Ishikawa (cell line): ENCODE data around the gene XDH.

ENCODE experiments used
- CEBPB ChIP-seq: IDR thresholded peaks from 2 replicates; pipeline ENCODE4 v1.6.1; 2012
- CREB1 ChIP-seq: IDR thresholded peaks from 2 replicates; pipeline ENCODE4 v1.6.1; 2012; ENCODE audit warnings: low read depth
- EGR1 ChIP-seq: IDR thresholded peaks from 2 replicates; pipeline ENCODE4 v1.6.1; 2012
- EP300 ChIP-seq: IDR thresholded peaks from 2 replicates; pipeline ENCODE4 v1.6.1; 2012; ENCODE audit warnings: borderline replicate concordance
- FOXM1 ChIP-seq: IDR thresholded peaks from 2 replicates; pipeline ENCODE4 v1.6.1; 2012; ENCODE audit warnings: low read depth, borderline replicate concordance
- MAX ChIP-seq: IDR thresholded peaks from 2 replicates; pipeline ENCODE4 v1.6.1; 2012
- NFIC ChIP-seq: IDR thresholded peaks from 2 replicates; pipeline ENCODE4 v1.6.1; 2012
- RAD21 ChIP-seq: IDR thresholded peaks from 2 replicates; pipeline ENCODE4 v1.6.1; 2012; ENCODE audit warnings: low read depth
- REST ChIP-seq: IDR thresholded peaks from 2 replicates; pipeline ENCODE4 v1.6.1; 2012; ENCODE audit warnings: low read depth, mild to moderate bottlenecking
- TAF1 ChIP-seq: IDR thresholded peaks from 2 replicates; pipeline ENCODE4 v1.6.1; 2012; ENCODE audit warnings: low read depth, mild to moderate bottlenecking
- TCF12 ChIP-seq: IDR thresholded peaks from 2 replicates; pipeline ENCODE4 v1.6.1; 2012; ENCODE audit warnings: low read depth
- TEAD4 ChIP-seq: IDR thresholded peaks from 2 replicates; pipeline ENCODE4 v1.6.1; 2012
- USF1 ChIP-seq: IDR thresholded peaks from 2 replicates; pipeline ENCODE4 v1.6.1; 2012
- YY1 ChIP-seq: IDR thresholded peaks from 2 replicates; pipeline ENCODE4 v1.6.1; 2012; ENCODE audit warnings: low read depth
- ZBTB7A ChIP-seq: IDR thresholded peaks from 2 replicates; pipeline ENCODE4 v1.6.1; 2012; ENCODE audit warnings: low read depth

XDH gene

GRCh38 chr2:31414601-31415241 lies at the start of gene XDH:
Gene XDH, minus strand, starts transcription at chr2:31414742. Its CDS starts 76 bp downstream, at chr2:31414666.
- TF ChIP-seq TEAD4 (no peak), USF1 (no peak), YY1 (no peak), MAX (no peak), CEBPB (no peak), EP300 (no peak), FOXM1 (no peak)

- TF ChIP-seq CEBPB = no peak
- TF ChIP-seq NFIC = no peak
- no peak for TF ChIP-seq TEAD4
- TF ChIP-seq FOXM1 = no peak
- TF ChIP-seq TAF1 = no peak
- no peak for TF ChIP-seq YY1
- no peak for TF ChIP-seq RAD21
- TF ChIP-seq EGR1 = no peak
- no peak for TF ChIP-seq REST
- no peak for TF ChIP-seq TCF12
Measured at GRCh38 chr2:31457651-31458050, 43.1 kb upstream of the XDH start.

- TF ChIP-seq FOXM1 = no peak
- no peak for TF ChIP-seq TEAD4
- no peak for TF ChIP-seq CEBPB
- no peak for TF ChIP-seq RAD21
- no peak for TF ChIP-seq NFIC
- TF ChIP-seq EP300 = no peak
- TF ChIP-seq CREB1 = no peak
- no peak for TF ChIP-seq YY1
- TF ChIP-seq ZBTB7A = no peak
- TF ChIP-seq TAF1 = no peak
Measured at GRCh38 chr2:31446848-31447247, 32.3 kb upstream of the XDH start.

GRCh38 chr2:31442376-31442775 lies 27.8 kb upstream of the XDH start:
- TF ChIP-seq TEAD4 (no peak), CREB1 (no peak), RAD21 (no peak), USF1 (no peak), NFIC (no peak), FOXM1 (no peak), REST (no peak), EP300 (no peak), MAX (no peak), TCF12 (no peak), YY1 (no peak), CEBPB (no peak), ZBTB7A (no peak), TAF1 (no peak), EGR1 (no peak)

GRCh38 chr2:31440764-31441163 lies 26.2 kb upstream of the XDH start:
- no peak for TF ChIP-seq MAX

- TF ChIP-seq REST (no peak), RAD21 (peak; percentile 20; the same call in 1 of the 2 replicates)
Measured at GRCh38 chr2:31434911-31435310, 20.4 kb upstream of the XDH start.
